ENCODE measurements around the gene TMIE.

- no peak for TF ChIP-seq TAF7 (optimal IDR thresholded peaks at IDR 0.05; ENCODE audit: borderline replicate concordance, low read depth, low read length)
- TF ChIP-seq, protein P1, sequence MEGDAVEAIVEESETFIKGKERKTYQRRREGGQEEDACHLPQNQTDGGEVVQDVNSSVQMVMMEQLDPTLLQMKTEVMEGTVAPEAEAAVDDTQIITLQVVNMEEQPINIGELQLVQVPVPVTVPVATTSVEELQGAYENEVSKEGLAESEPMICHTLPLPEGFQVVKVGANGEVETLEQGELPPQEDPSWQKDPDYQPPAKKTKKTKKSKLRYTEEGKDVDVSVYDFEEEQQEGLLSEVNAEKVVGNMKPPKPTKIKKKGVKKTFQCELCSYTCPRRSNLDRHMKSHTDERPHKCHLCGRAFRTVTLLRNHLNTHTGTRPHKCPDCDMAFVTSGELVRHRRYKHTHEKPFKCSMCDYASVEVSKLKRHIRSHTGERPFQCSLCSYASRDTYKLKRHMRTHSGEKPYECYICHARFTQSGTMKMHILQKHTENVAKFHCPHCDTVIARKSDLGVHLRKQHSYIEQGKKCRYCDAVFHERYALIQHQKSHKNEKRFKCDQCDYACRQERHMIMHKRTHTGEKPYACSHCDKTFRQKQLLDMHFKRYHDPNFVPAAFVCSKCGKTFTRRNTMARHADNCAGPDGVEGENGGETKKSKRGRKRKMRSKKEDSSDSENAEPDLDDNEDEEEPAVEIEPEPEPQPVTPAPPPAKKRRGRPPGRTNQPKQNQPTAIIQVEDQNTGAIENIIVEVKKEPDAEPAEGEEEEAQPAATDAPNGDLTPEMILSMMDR (IDR thresholded peaks at IDR 0.05; ENCODE audit: control extremely low read depth in 1 of 3, insufficient read depth in 1 of 3, low read depth in 1 of 3, low read length in 3 of 3), result no peak
- no peak for TF ChIP-seq JUND (IDR thresholded peaks at IDR 0.05; ENCODE audit: low read length)
- no peak for TF ChIP-seq JUN (IDR thresholded peaks at IDR 0.05; ENCODE audit: low read depth, low read length)
Measured at GRCh38 chr3:46678280-46678679, 22.9 kb upstream of the TMIE start.
